Activated CD8-positive, alpha-beta T cell treated with anti-CD3 and anti-CD28 coated beads for 36 hours (primary cell): Measurements from ENCODE around the gene GRAMD1A. TPM values are rescaled to one million over a fixed set of nuclear protein-coding genes. Genes with fewer than 3 reads are reported as not detected.

ENCODE experiments used
- ATAC-seq: fragments of 200-7000 bp; cut with Tn5 transposase; one replicate; pipeline ENCODE4 v1.10.0; 2021; ENCODE audit warnings: mild to moderate bottlenecking, moderate library complexity
- CTCF ChIA-PET: fragments of 350-600 bp; sonication (Branson Sonifier 250); formaldehyde crosslinking; loops from one replicate; lab custom pipeline; 2021; ENCODE audit warnings: antibody characterized with exemption; lab: Charles Lee
- POLR2A ChIA-PET: fragments of 350-600 bp; sonication (Branson Sonifier 250); formaldehyde crosslinking; loops from one replicate; lab custom pipeline; 2021; ENCODE audit warnings: antibody characterized with exemption; lab: Charles Lee
- DNase-seq: peaks from one replicate; pipeline ENCODE4 v3.0.0-alpha.2; 2020
- H3K27ac Mint-ChIP-seq: one replicate; pipeline ENCODE4 v1.8.0; 2021; ENCODE audit warnings: mild to moderate bottlenecking, mixed read lengths
- H3K27me3 Mint-ChIP-seq: one replicate; pipeline ENCODE4 v1.8.0; 2021; ENCODE audit warnings: mixed read lengths
- H3K36me3 Mint-ChIP-seq: one replicate; pipeline ENCODE4 v1.8.0; 2021; ENCODE audit warnings: low read depth, mixed read lengths
- H3K4me1 Mint-ChIP-seq: one replicate; pipeline ENCODE4 v1.8.0; 2021; ENCODE audit warnings: low read depth, mixed read lengths
- H3K4me3 Mint-ChIP-seq: one replicate; pipeline ENCODE4 v1.8.0; 2021; ENCODE audit warnings: mild to moderate bottlenecking, moderate library complexity, mixed read lengths
- H3K9me3 Mint-ChIP-seq: one replicate; pipeline ENCODE4 v1.8.0; 2021; ENCODE audit warnings: mixed read lengths
- CTCF ChIP-seq: fragments of 200-600 bp; IDR thresholded peaks from one replicate; pipeline ENCODE4 v1.8.0; 2022; ENCODE audit warnings: antibody characterized with exemption, mild to moderate bottlenecking
- intact Hi-C: fragments of 100-400 bp; cut with micrococcal nuclease; formaldehyde crosslinking; loops from one replicate; pipeline ENCODE4 v1.10.0; 2022
- total RNA-seq, 2 experiments: library from RNA; stranded (reverse); gene quantifications; one replicate each; pipeline ENCODE4 v1.2.3, GENCODE V29; 2021

The GRAMD1A gene
- total RNA-seq, 2 experiments from 2014 or later = 128 to 134 TPM

- TF ChIP-seq CTCF = no peak
- ChIA-PET CTCF (interaction anchor here (2.0 kb wide), 1 partner anchor 13 kb away, joined by 4 read pairs; no protein-coding TSS in a partner anchor), POLR2A (interaction anchor here (0.9 to 1.2 kb wide), 2 partner anchors 42 to 146 kb away, joined by 3 read pairs; no protein-coding TSS in a partner anchor)
- Mint-ChIP-seq H3K36me3 (no peaks in the 10 kb centered on the region), H3K4me3 (no peak overlapping the region), H3K4me1 (peaks cover 10% of the 10 kb centered on the region), H3K9me3 (peaks cover 8% of the 10 kb centered on the region), H3K27ac (no peak overlapping the region), H3K27me3 (no peaks in the 10 kb centered on the region)
- ATAC-seq (no peak), DNase-seq (no peak)
- intact Hi-C loops = no loop called here
These were observed 20.1 kb upstream of the GRAMD1A start for GRCh38 chr19:34979819-34980640.

GRCh38 chr19:34982275-34982674 is 17.8 kb upstream of the GRAMD1A start:
- TF ChIP-seq CTCF = no peak
- DNase-seq (no peak), ATAC-seq (no peak)
- peaks cover 2% of the 10 kb centered on the region for H3K9me3 Mint-ChIP-seq
- peaks cover 2% of the 10 kb centered on the region for H3K36me3 Mint-ChIP-seq
- H3K27ac Mint-ChIP-seq = no peak overlapping the region
- CTCF ChIA-PET = no interaction called here
- peaks cover 21% of the 10 kb centered on the region for H3K4me1 Mint-ChIP-seq
- no peaks in the 10 kb centered on the region for H3K27me3 Mint-ChIP-seq
- POLR2A ChIA-PET = interaction anchor here (1.1 kb wide), 1 partner anchor 18 kb away, joined by 3 read pairs; the partner anchor contains the start of gene GRAMD1A
- intact Hi-C loops = no loop called here
- H3K4me3 Mint-ChIP-seq = no peak overlapping the region

- H3K4me3 Mint-ChIP-seq = no peak overlapping the region
- H3K27me3 Mint-ChIP-seq = no peaks in the 10 kb centered on the region
- intact Hi-C loops = no loop called here
- H3K27ac Mint-ChIP-seq = no peak overlapping the region
- ChIA-PET CTCF (interaction anchor here (1.0 to 1.4 kb wide), 3 partner anchors 10 to 29 kb away, joined by 3 to 7 read pairs (median 3); no protein-coding TSS in a partner anchor), POLR2A (interaction anchor here (0.7 kb wide), 1 partner anchor 8 kb away, joined by 3 read pairs; no protein-coding TSS in a partner anchor)
- no peak for DNase-seq
- H3K36me3 Mint-ChIP-seq = peaks cover 2% of the 10 kb centered on the region
- no peak for TF ChIP-seq CTCF
- peaks cover 25% of the 10 kb centered on the region for H3K4me1 Mint-ChIP-seq
- ATAC-seq = no peak
- H3K9me3 Mint-ChIP-seq = peaks cover 2% of the 10 kb centered on the region
These were observed 16.3 kb upstream of the GRAMD1A start for GRCh38 chr19:34983786-34984185.

- intact Hi-C loops = no loop called here
- ATAC-seq = no peak
- no peaks in the 10 kb centered on the region for H3K27me3 Mint-ChIP-seq
- no peak for TF ChIP-seq CTCF
- DNase-seq = no peak
- H3K36me3 Mint-ChIP-seq = peaks cover 2% of the 10 kb centered on the region
- H3K9me3 Mint-ChIP-seq = peaks cover 2% of the 10 kb centered on the region
- POLR2A ChIA-PET = interaction anchor here (0.7 kb wide), 1 partner anchor 8 kb away, joined by 3 read pairs; no protein-coding TSS in a partner anchor
- CTCF ChIA-PET = interaction anchor here (1.0 to 1.9 kb wide), 4 partner anchors 11 to 82 kb away, joined by 3 to 7 read pairs (median 4); no protein-coding TSS in a partner anchor
- H3K4me1 Mint-ChIP-seq = peaks cover 30% of the 10 kb centered on the region
- no peak overlapping the region for H3K4me3 Mint-ChIP-seq
- no peak overlapping the region for H3K27ac Mint-ChIP-seq
These were observed 15.8 kb upstream of the GRAMD1A start for GRCh38 chr19:34984287-34984686.
